COLO668 (cell line): ENCODE data around the gene SLC35F1.
"Not testable (repeated sequence)": the region's sequence is repeated elsewhere in the genome, so short reads cannot be mapped to it uniquely, and the experiment has no call there.

Experiments used
- DNase-seq: peaks from one replicate; lab custom pipeline; 2025; ENCODE audit not compliant: unreplicated experiment; lab: John Stamatoyannopoulos, UW

SLC35F1 gene

GRCh38 chr6:117924690-117925089 lies 17.6 kb downstream of the SLC35F1 start:
- DNase-seq = no peak

GRCh38 chr6:117927866-117928265 lies 20.8 kb downstream of the SLC35F1 start:
- no peak for DNase-seq

GRCh38 chr6:117928833-117929232 lies 21.8 kb downstream of the SLC35F1 start:
- DNase-seq = no peak

GRCh38 chr6:117929501-117929900 lies 22.4 kb downstream of the SLC35F1 start:
- no peak for DNase-seq

DNA sequence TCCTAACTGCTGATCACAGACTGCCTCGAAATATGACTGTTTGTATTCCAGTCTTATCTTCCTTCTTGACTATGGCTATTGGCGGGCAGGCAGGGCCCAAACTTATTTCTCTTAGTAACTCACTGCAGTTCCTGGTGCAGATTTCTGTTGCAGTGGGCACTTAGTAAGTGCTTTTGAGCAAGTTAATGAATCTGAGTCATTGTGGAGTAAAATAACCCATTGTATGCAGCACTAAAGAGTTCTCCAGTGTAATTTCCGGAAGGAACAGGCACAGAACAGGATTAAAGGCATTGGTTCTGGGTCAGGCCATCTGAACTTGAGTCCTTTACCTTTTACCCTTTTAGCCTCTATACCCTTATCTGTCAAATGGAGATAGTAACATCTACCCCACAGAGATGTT lies 23.6 kb downstream of the SLC35F1 start:
- DNase-seq = no peak

GRCh38 chr6:117932001-117932400 lies 24.9 kb downstream of the SLC35F1 start:
- no peak for DNase-seq

GRCh38 chr6:117932676-117933075 lies 25.6 kb downstream of the SLC35F1 start:
- no peak for DNase-seq

GRCh38 chr6:117933471-117933870 lies 26.4 kb downstream of the SLC35F1 start:
- no peak for DNase-seq

- no peak for DNase-seq
These were observed 31.4 kb downstream of the SLC35F1 start for GRCh38 chr6:117938311-117938995.

DNA sequence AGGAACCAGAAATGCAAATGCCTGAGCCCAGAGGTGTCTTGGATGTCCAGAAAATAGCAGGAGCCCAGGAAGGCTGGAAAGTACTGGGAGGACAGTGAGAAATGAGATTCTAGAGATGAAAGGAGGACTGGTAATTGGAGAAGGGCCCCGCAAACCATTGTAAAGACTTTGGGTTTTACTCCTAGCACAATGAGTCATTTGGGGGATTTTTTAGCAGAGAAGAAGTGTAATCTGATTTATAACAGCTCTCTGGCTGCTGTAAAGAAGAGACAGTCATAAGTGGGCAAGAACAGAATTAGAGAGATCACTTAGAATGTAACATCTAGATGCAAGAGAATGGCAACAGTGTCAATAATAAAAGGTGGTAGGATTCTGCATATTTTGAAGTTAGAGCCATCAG lies 40.2 kb downstream of the SLC35F1 start:
- DNase-seq = no peak

DNA sequence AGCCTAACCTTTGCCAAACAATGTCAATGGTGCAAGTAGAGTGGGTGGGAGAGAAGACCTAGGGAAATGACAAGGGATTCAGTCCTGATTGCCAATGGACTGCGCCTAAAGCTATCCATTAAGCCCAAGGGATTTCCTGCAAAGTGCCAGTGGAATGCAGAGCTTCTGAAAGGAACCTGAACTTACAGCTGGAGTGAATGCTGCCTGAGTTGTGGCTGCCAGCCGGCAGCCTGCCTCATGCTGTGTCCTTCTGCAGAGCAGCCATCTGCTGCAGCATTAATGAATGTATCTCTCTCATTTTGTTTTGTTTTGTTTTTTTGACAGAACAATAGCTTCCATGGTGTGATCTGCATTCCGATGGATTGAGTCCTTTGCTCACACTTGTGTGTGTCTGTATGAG lies 44.7 kb downstream of the SLC35F1 start:
- no peak for DNase-seq

DNA sequence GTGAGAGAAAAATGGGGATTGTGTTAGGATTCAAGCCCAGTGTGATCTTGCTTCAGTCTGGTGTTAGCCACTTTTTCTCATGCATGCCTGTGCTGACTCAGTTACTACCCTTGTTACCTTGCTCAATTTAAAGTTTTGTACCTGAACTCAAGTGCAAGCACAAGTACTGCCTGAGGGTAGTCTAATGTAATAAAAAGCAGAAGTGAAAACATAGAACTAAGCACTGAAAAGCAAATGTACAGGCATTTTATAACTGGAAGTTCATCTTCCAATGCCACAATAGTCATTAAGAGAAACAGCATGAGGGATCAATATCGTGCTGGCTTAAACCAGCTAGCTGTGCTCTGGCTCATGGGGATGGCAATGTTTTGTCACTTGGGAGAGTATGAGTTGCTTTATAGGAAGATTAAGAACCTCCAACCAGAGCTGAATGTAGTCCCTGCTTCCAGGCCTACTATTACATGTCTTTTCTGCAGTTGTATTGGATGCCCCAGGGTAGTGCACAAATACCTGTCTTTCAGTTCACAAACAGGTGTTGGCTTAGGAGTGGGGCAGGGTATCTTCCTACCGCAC lies 48.7 kb downstream of the SLC35F1 start:
- no peak for DNase-seq

DNA sequence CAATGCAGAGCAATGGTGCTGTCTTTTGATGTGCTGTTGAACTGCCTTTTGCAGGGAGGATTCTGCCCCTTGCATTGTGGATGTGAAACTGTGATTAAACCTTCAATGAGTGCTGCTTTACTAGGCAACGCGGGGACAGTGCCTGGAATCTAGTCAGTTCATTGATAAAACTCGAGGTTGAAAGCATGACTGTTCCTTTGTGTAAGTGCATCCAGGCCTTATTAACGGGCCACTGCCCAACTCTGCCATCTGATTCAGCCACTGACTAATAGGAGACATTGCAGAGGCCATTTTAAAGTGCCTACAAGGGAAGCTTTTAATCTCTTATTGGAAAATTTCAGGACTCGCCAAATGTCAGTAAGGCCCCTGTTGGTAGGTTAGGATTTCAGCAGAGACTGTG lies 49.3 kb downstream of the SLC35F1 start:
- DNase-seq = no peak

DNA sequence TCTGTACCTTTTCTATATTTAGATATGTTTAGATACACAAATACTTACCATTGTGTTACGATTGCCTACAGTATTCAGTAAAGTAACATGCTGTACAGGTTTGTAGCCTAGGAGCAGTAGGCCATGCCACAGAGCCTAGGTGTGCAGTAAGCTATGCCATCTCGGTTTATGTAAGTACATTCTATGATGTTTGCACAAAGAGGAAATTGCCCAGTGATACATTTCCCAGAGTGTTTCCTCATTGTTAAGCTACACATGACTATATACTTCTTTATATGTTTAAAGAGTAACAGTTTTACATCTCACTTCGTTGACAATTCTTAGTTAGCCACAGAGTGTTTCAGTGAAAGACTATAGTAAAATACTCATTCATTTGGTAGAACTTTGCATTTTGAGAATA lies 51.5 kb downstream of the SLC35F1 start:
- DNase-seq = no peak

- no peak for DNase-seq
These were observed 53.8 kb downstream of the SLC35F1 start for GRCh38 chr6:117960877-117961276.

GRCh38 chr6:117961301-117961700 lies 54.2 kb downstream of the SLC35F1 start:
- DNase-seq = no peak

GRCh38 chr6:117965763-117966162 lies 58.7 kb downstream of the SLC35F1 start:
- not testable (repeated sequence) for DNase-seq

GRCh38 chr6:117971637-117972036 lies 64.6 kb downstream of the SLC35F1 start:
- DNase-seq = no peak

- DNase-seq = no peak
These were observed 68.0 kb downstream of the SLC35F1 start for GRCh38 chr6:117974914-117975627.

- no peak for DNase-seq
These were observed 69.1 kb downstream of the SLC35F1 start for GRCh38 chr6:117976030-117976651.

DNA sequence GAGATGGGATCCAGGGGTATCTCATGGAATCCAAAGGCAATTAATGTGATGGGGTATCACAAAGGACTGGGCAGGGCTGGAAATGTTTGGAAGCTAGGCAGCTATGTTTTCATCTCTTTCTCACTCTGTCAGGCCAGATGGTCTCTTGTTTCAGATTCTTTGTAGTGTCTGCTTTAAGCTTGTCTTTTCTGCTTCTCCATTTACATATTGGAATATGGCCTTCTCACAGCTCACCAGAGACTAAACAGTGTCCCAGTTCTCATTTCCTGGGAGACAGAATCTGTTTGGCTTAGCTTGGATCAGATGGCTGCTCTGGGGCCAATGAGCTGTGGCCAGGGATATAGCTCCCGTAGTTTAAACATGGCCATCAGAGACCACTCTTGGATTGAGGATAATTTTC lies 78.9 kb downstream of the SLC35F1 start:
- DNase-seq = no peak

DNA sequence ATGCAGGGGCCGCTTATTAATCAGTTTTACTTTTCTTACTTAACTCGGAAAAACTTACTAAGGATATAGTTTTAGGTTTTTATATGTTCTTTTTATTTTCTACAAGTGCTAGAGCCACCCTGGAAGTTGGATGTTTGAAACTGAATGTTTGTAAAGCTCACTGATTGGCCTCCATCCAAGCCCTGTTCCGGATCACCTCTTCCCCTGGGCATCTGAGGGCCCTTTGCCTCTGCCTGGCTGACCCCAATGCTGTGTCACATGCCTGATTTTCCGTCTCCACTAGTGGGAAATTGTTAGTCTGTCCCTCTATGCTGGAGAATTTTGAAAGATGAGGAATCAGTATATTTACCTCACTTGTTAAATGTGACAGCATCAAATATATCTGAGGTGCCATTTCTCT lies 79.3 kb downstream of the SLC35F1 start:
- no peak for DNase-seq
